Suppressor macrophage treated with lipopolysaccharide for 1 hour (primary cell): ENCODE results near the gene RHBDF2.

ENCODE experiments used
- DNase-seq, 3 donors: peaks; one replicate each; pipeline ENCODE4 v3.0.0-alpha.2; 2020 to 2022

The RHBDF2 gene

GRCh38 chr17:76432712-76433336 is 68.4 kb downstream of the RHBDF2 start:
- peak in 1 of 3 donors; percentile 22 for DNase-seq

- no peak for DNase-seq
These were observed 69.2 kb downstream of the RHBDF2 start for GRCh38 chr17:76432004-76432403.

GRCh38 chr17:76431509-76431908 is 69.7 kb downstream of the RHBDF2 start:
- DNase-seq, result no peak

GRCh38 chr17:76428511-76428910 is 72.7 kb downstream of the RHBDF2 start:
- DNase-seq, result no peak

- DNase-seq, result peak in 1 of 3 donors; percentile 10
These were observed 73.6 kb downstream of the RHBDF2 start for GRCh38 chr17:76427501-76428231.

GRCh38 chr17:76426853-76427252 is 74.4 kb downstream of the RHBDF2 start:
- no peak for DNase-seq

GRCh38 chr17:76422860-76423259 is 78.4 kb downstream of the RHBDF2 start:
- DNase-seq, result no peak

- no peak for DNase-seq
These were observed 78.8 kb downstream of the RHBDF2 start for GRCh38 chr17:76422406-76422805.

GRCh38 chr17:76421044-76421407 is 80.2 kb downstream of the RHBDF2 start:
- no peak for DNase-seq
